Measurements from ENCODE around the gene ZNF3. TPM values are rescaled to one million over a fixed set of nuclear protein-coding genes. Genes with fewer than 3 reads are reported as not detected.

The ZNF3 gene
- total and polyA plus RNA-seq, 9 donors = 21.9 to 45.0 (median 38.4) TPM

DNA sequence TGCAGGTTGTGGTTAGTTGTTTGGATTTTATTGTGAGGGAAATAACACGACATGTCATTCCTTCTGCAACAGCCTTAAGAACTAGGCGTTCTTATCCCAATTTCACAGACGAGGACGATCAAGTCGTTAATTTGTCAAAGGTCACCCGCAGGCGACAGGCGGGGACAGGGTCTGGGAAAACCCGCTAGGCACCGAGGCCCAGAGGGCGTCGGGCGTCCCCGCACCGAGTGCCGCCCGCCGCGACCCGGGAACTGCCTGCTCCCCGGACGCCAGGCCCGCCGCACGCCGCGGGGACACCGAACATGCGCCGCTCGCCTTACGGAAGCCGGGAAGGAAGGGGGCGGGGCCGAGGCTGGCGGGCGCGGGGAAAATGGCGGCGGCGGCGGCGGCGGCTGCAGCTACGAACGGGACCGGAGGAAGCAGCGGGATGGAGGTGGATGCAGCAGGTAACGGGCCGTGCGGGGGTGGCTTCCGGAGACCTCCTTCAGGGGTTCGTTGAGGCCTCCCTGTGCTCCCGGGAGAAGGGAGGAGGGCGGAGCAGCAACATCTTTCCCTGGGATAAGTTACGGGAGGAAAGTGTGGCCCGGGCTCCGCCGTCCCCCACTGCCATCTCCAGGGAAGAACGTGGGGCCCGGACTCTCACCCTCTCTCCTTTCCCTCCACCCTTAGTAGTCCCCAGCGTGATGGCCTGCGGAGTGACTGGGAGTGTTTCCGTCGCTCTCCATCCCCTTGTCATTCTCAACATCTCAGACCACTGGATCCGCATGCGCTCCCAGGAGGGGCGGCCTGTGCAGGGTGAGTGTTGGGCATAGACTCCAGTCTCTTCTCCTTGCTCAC is 7.3 kb upstream of the ZNF3 start, which contains the start of gene COPS6:
TSS of gene COPS6 (plus strand) at position 349 of the 837 bp plus-strand sequence. CDS start at position 371, 22 bp downstream.
- intact Hi-C loops (cut with DNase I) = no loop called here
- Histone ChIP-seq H3K4me3 (peak within 1 kb of the TSS; percentile 69), H3K9me3 (no peaks in the 10 kb centered on the region), H3K4me1 (ENCODE audit: insufficient read depth) (no peaks in the 10 kb centered on the region), H3K36me3 (no peaks in the 10 kb centered on the region), H3K27me3 (no peaks in the 10 kb centered on the region), H3K27ac (peak within 1 kb of the TSS; percentile 68 to 70)
- whole genome bisulfite sequencing, 3 donors = 0 to 1% (median 1%) methylated on average over 44 to 68 of the region's 68 CpGs
- DNase-seq = peak; percentile 81 to 90 (median 87)
- TF ChIP-seq CTCF (IDR thresholded peaks at IDR 0.05) (peak in 1 of 3 donors; percentile 19), EP300 (IDR thresholded peaks at IDR 0.05) (no peak), POLR2A (IDR thresholded peaks at IDR 0.05) (peak; percentile 77)

DNA sequence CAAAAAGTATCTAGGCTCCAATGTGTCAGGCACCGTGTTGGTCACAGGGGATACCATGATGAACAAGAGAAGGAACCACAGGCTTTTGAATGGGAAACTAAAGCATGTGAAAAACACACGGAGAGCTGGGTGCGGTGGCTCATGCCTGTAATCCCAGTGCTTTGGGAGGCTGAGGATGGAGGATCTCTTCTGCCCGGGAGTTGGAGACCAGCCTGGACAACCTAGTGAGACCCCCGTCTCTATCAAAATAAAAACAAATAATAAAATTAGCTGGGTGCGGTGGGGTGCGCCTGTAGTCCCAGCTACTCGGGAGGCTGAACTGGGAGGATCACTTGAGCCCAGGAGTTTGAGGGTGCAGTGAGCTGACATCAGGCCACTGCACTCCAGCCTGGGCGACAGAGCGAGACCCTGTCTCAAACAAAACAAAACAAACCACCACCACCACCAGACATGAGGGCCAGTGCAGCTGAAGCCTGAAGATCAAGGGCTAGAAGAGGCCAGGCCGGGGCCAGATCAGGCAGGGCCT is 6.6 kb upstream of the ZNF3 start:
- intact Hi-C loops (cut with DNase I) = no loop called here
- Histone ChIP-seq H3K9me3 (no peaks in the 10 kb centered on the region), H3K27me3 (no peaks in the 10 kb centered on the region), H3K4me3 (peak overlapping the region; percentile 69), H3K27ac (peak overlapping the region; percentile 68 to 70), H3K4me1 (ENCODE audit: insufficient read depth) (no peaks in the 10 kb centered on the region), H3K36me3 (no peaks in the 10 kb centered on the region)
- 67 to 77% (median 67%) methylated on average over 11 of the region's 11 CpGs for WGBS, 3 donors
- no peak for TF ChIP-seq CTCF (IDR thresholded peaks at IDR 0.05)
- TF ChIP-seq EP300 (IDR thresholded peaks at IDR 0.05) = no peak
- no peak for TF ChIP-seq POLR2A (IDR thresholded peaks at IDR 0.05)
- no peak for DNase-seq

DNA sequence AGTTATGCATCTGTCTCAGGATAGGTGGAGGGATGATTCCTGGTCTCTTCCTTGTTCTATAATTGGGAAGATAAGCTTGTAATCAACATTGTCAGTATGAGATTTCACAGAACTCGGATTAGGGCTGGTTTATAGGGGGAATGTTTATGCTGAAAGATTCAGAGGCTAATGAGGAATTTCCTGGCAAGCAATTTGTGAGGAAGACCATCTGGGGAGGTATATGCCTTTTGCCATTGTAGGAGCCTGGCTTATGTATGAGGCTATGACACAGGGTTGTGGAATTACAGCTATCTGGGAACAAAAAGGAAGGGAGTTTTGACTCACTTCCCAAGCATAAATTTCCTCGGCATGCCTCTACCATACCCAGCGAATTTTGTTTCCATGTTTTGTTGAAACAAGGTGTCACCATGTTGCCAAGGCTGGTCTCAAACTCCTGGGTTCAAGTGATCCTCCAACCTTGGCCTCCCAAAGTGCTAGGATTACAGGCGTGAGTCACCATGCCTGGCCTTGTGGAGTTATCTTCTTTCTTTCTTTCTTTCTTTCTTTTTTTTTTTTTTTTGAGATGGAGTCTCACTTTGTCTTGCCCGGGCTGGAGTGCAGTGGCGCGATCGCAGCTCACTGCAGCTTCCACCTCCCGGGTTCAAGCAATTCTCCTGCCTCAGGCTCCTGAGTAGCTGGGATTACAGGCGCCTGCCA is 5.7 kb upstream of the ZNF3 start:
- intact Hi-C loops (cut with DNase I) = no loop called here
- H3K36me3 ChIP-seq = no peaks in the 10 kb centered on the region
- TF ChIP-seq EP300 (IDR thresholded peaks at IDR 0.05) (no peak), POLR2A (IDR thresholded peaks at IDR 0.05) (no peak), CTCF (IDR thresholded peaks at IDR 0.05) (no peak)
- H3K4me3 ChIP-seq = no peak overlapping the region
- no peaks in the 10 kb centered on the region for H3K4me1 ChIP-seq (ENCODE audit: insufficient read depth)
- H3K9me3 ChIP-seq = no peaks in the 10 kb centered on the region
- WGBS, 3 donors = 31 to 41% (median 40%) methylated on average over 10 of the region's 10 CpGs
- no peak overlapping the region for H3K27ac ChIP-seq
- DNase-seq = no peak
- H3K27me3 ChIP-seq = no peaks in the 10 kb centered on the region

- 41 to 47% (median 41%) methylated on average over 3 of the region's 3 CpGs for WGBS, 3 donors
- Histone ChIP-seq H3K36me3 (no peaks in the 10 kb centered on the region), H3K27me3 (no peaks in the 10 kb centered on the region), H3K4me3 (no peak overlapping the region), H3K4me1 (ENCODE audit: insufficient read depth) (no peaks in the 10 kb centered on the region), H3K27ac (no peak overlapping the region), H3K9me3 (no peaks in the 10 kb centered on the region)
- TF ChIP-seq CTCF (IDR thresholded peaks at IDR 0.05) (no peak), POLR2A (IDR thresholded peaks at IDR 0.05) (no peak), EP300 (IDR thresholded peaks at IDR 0.05) (no peak)
- intact Hi-C loops (cut with DNase I) = no loop called here
- DNase-seq = no peak
Observed at GRCh38 chr7:100085515-100085914, 4.0 kb upstream of the ZNF3 start.
